HG03064 (cell line): ENCODE measurements around the gene TTC7B.

Experiments used
- ATAC-seq: cut with Tn5 transposase; IDR thresholded peaks from one replicate; pipeline ENCODE4 v1.9.1; 2021; ENCODE audit warnings: low read depth; ENCODE audit not compliant: unreplicated experiment

Gene TTC7B

DNA sequence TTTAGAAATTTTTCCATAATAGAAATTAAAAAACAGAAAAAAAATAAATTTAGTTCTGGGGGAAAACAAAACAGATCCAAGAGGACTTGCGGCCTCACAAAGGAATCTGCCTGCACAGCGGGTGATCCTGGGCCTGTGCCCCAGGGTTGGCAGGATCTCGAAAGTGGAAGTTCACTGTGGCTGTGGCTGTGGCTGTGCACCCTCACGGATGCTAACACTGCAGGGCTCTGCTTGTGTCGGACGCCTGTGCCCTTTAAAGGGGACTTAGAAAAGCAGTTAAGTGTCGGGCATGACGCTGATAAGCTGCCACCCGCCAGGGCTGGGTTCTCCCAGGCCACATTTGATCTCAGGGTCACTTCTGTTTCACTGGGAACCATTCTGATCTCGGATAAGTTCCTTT, 209.1 kb downstream of the TTC7B start:
- no peak for ATAC-seq

- no peak for ATAC-seq
These were observed 209.8 kb downstream of the TTC7B start for GRCh38 chr14:90606434-90606833.

DNA sequence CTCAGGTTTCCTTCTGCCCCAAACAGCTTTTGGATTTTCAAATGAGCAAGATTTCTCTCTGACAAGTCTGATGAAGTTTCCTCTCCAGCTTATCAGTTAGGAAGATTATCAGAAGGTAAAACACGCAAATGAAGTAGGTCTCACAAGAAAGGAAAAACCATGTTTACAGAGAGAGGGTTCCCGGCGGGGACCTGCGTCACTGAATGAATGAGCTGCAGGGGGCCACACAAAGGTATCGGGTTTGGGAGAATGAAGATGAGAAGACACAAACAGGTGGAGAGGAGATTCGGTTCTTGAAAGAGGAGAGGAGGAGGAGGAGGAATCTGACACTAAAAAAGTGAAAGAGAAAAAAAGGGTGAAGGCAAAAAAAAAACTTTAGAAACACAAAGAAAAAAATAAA, 210.8 kb downstream of the TTC7B start:
- no peak for ATAC-seq

- no peak for ATAC-seq
These were observed 211.9 kb downstream of the TTC7B start for GRCh38 chr14:90604356-90604755.

GRCh38 chr14:90603841-90604240, 212.4 kb downstream of the TTC7B start:
- no peak for ATAC-seq

DNA sequence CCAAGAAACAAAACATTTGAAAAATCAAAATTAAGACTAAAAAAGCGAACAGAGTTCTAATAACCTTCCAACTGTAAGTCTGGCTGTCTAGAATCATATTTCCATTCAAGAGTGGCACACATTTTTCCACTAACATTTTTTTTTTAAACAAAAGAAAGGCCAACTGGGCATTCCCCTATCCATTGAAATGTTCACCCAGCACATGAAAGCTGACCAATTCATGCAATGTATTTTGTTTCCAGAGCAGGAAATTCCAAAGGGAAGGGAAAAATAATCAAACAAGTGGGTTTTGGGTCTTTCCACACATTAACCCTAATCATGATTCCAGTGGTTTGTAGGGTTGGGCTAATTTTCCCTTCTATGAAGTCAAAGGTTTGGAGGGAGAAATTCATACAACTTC, 212.9 kb downstream of the TTC7B start:
- ATAC-seq: no peak

DNA sequence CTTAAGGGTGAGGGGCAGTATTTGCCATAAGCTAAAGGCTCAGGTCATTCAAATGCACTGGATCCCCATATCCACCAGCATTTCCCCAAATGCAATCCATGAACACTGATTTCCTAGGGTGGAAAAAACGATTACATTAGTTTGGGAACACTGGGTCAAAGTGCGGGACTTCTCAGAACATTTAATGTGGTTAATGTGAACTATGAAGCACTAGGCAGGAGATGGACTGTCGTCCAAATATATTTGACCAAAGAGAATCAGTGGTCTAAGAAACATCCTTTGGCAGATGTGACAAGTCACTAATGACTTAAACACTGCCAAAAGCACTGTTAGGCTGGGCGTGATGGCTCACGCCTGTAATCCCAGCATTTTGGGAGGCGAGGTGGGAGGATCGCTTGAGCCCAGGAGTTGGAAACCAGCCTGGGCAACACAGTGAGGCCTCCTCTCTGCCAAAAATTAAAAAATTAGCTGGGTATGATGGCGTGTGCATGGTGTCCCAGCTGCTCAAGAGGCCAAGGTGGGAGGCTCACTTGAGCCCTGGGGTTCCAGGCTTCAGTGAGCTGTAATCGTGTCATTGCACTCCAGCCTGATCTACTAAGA, 214.0 kb downstream of the TTC7B start:
- no peak for ATAC-seq

- ATAC-seq: no peak
These were observed 214.7 kb downstream of the TTC7B start for GRCh38 chr14:90601563-90601962.

GRCh38 chr14:90600619-90601018, 215.6 kb downstream of the TTC7B start:
- ATAC-seq: no peak

DNA sequence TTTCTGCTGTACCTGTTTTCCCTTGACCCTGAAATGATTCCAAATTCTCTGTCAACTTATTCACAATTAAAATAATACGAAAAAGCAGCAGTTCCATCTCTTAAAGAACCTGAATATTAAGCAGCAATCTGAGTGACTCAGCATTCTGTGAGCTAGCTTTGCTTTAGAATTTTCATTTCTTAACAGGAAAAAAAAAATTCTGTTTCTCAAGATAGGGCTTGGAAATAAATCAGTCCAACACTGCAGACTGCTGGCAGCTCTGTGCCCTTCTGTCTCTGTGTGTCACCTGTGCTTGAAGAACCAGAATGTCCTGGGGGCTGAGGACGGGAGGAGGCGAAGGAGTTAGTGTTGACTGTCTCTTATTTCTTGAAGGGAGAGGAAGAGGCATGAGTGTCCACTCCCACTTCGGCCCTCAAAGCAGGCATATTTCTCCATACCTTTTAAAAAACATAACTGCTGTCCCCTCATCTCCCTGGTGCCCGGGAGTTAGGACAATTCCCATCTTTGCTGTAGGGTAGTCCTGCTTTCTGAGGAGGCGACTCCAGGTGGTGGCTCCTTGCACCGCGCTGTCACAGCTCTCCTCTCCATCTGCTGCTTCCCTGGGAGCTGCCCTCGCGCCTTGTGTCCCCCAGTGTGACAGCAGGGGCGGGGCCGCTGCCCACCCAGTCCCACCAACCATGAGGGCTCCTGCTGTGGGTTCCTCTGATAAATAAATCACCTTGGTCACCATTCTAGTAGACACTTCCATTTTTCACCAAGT, 216.3 kb downstream of the TTC7B start:
- no peak for ATAC-seq

- no peak for ATAC-seq
These were observed 216.9 kb downstream of the TTC7B start for GRCh38 chr14:90599339-90599738.

DNA sequence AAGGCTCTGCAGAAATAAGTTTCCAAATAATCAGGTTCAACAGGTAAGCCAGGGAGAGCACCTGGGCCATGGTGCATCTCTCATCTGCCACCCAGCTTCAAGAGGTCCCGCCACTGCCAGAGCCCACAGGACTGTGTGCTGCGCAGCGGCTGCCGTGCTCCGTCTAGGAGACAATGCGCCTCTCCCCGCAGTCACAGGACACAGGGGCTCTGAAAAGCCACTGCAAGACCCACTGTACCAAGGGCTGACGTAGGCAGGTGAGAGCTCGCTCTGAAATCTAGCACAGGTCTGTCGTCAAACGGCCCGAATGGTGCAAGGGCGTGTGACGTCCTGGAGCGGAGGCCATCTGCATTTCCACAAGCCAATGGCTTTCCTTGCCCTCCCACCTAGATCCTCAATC, 218.3 kb downstream of the TTC7B start:
- no peak for ATAC-seq

DNA sequence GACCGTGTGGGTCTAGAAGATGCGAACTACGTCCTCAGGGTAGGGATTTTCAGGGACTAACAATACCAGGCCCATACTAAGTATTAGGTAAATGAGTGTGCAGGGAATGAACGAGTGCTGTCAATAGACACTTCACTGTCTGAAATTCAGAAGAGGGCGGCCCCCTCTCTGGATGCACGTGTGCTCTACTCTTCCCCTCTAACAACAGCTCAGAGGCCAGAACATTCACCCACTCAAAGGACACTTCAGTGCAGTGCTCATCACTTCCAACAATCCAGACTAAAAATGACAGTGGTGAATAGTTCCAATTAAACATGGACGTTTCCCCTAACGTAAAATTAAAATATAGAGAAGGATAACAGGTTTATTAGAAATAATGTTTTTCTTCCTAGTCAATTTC, 219.5 kb downstream of the TTC7B start:
- ATAC-seq: no peak

DNA sequence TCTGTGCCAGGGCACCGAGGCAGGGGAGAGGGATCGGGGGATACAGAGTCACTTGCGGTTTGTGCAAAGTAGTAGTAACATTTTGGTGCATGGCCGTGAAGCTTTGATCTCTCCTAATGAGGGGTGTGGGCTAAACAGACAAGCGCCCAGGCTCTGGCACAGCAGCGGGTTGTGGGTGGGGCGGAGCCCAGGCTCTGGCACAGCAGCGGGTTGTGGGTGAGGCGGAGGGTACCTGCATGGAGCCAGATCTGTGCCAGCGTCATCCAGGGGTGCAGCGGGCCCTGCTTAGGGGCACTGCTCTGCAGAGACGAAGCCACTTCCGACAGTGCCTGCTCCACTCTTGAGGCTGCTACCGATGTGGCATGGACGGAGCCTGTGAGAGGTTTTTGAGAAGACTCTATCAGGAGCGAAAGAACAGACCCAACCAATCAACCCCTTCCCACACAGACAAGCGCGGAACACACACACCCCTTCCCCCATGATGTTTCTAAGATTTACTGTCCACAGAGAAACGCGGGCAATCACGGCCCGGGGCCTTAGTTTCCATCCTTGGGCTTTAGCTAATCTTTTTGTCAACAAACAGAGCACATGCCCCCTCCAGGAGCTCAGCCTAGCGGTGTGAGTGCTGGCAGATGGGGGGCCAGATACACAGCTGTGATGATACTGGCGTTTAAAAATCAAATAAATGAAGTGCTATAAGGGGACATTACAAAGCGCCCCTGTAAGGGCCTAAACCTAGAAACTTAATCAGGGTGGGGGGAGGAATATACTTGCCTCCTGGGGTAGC, 222.8 kb downstream of the TTC7B start:
- no peak for ATAC-seq

- no peak for ATAC-seq
These were observed 223.6 kb downstream of the TTC7B start for GRCh38 chr14:90592655-90593054.

DNA sequence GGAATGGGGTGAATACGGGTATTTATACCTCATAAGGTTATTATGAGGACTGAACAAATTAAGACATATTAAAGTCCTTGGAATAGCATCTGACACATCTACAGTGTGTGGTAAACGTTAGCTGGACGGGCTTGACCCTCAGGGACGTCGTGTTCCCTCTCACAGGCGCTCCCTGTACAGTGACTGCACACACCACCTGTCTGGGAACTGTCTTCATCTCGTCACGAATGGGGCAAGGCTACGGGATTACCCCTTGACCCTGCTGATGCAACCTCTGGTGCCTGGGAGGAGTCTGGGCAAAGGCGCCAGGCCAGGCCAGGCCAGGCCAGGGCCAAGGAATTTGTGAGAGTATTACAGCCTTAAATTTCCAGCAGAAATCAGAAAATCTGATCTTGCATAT, 228.3 kb downstream of the TTC7B start:
- ATAC-seq: no peak

DNA sequence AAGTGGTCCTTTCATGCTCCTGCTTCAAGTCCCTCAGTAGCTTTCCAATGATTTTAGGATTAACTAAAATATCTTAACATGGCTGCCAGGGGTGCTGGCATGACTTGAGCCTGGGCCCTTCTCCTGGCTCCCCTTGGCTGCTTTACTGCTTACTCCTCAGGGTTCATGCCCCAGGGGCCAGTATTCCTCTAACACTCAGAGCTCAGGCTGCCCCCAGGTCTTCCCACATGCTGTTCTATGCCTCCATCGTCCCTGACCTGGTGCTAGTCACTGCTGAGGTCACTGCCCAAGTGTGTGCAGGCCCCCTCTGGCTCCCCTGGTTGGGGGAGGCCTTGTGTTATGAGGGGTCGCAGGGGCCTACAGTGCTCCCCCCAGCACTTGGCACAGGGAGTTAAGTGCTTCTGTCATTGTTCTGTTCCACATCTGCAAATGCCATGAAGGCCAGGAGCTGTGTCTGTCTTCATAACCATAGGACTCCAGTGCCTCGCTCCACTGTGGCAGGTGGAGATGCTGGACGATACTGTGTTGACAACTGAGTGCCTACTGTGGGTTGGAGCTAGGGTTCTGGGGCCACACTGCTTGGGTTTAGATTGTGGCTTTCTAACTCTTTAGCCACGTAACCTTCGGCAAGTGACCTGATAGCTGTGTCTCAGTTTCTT, 228.8 kb downstream of the TTC7B start:
- ATAC-seq: no peak

DNA sequence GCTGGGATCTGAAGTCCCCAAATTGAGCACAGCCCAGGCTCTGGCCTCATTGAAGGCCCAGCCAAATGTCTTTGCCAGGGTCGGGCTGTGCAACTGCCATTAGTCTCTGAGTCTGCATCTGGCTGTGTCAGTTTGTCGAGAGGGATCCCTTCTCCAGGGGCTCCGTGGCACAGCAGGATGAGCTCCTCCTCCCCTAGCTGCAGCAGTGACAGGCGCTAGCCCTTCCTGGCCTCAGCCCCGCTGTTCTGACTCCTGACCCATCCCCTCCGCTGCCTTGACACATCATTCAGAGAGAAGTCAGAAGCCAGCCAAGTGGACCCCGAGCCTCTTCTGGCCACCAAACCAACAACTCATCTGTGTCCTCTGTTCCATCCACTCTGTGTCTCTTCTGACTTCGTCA, 231.1 kb downstream of the TTC7B start:
- no peak for ATAC-seq

DNA sequence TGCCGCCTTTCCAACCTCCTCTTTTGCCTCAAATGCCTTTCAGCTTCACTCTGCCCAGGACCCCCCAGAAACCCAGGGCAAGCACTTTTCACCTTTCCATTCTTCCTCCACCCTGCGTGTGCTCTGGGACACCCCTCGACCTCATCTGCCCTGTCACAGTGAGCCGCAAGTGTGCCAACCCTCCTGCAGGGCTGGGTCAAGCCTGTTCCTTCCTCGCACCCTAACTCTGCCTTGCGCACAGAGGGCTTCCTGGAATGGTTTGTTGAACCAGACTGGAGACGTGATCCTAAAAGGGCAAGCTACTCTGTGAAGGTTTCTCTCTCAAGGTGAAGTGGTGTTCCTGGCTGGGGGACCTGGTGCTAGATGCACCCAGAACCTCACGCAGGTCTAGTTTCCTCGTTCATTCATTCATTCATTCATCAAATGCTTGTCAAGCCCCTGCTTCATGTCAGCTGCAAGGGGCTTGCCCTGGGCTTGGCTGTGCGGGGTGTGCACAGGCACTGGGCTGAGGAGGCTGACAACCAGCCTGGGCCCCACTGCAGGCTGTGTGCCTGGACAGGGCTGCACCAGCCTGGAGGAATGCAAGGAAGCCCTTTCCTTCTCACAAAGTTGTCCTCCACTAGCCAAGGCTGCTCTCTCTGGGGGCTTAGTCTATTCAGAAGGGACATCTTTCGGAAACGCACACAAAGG, 232.2 kb downstream of the TTC7B start:
- ATAC-seq: no peak

- no peak for ATAC-seq
These were observed 232.8 kb downstream of the TTC7B start for GRCh38 chr14:90583427-90583826.

DNA sequence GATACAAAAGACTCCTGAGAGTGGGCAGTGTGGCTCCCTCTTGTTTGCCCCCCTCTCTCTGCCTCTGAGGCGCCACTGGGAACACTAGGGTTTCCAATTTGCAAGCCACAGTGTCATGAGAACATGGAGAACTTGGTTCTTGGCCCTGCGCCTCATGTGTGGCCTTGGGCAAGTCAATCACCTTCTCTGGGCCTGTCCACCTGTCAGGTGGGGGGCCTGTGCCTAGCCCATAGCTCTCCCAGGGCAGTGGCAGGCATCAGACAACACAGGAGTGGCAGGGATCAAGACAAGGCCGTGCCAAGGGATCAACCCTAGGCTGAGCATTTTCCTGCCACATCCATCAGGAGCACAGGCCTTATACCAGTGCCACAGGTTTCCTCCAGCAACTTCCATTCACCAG, 234.1 kb downstream of the TTC7B start:
- ATAC-seq: no peak
